GM18861 (cell line): ENCODE data around the gene SMARCC1.

Source experiments
- ATAC-seq: cut with Tn5 transposase; IDR thresholded peaks from one replicate; pipeline ENCODE4 v1.9.1; 2021; ENCODE audit not compliant: unreplicated experiment

The SMARCC1 gene

DNA sequence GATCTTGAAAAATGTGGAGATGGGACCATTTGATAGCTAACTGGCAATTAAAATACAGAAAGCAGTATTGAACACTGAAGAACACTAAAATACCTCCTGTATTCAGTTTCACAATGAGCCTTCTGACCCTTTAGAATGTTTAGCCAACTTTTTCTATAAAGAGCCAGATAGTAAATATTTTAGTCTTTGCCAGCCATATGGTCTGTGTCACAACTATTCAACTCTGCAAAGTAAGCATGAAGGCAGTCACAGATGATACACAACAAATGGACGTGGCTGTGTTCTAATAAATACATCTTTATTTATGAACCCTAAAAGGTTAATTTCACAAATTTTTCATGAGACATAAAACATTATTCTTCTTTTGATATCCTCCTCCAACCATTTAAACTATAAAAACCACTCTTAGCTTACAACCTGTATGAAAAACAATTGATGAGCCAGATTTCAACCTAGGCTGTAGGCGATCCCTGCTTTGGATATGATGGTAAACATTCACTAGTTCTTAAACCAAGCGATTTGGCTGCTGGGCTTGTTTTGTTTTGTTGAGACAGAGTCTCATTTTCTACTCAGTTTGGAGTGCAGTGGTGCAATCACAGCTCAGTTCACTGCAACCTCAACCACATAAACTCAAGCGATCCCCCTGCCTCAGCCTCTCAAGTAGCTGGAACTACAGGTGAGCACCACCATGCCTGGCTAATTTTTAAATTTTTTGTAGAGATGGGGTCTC is 189.5 kb downstream of the SMARCC1 start:
- ATAC-seq, result no peak

DNA sequence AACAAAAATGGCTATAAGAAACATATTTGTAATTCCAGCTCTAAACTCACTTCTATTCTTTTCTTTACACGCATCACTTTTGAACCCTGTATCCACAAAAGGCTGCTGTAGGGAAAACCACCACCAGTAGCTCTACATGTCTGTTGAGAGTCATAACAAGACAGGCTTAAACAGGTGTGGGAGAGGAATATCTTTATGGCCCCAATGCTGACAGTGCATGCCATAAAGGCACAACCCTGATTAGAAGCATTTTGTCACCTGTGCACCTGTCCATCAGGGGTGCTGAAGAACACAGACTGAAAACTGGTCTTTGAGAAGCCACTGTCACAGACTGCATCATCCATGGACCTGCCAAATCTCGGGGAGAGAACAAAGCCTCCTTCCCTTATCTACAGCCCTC is 191.5 kb downstream of the SMARCC1 start:
- no peak for ATAC-seq

DNA sequence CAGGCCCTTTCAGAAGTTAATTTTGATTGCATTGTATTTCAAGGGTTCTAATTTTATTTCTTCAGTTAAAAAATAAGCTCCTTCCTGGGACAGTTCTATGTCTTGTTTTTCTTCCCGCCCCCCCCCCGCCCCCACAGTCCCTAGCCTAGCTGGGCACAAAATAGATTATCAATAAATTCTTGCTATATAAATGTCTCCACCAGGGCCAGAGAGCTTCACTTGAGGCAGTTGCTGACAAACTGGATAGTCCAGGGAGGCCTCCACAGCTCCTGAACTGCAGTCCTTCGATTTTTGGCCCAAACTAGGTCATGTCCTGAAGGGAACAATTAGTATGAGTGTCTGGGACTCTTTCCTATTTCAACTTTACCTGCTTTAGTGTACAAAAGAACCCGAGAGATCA is 193.1 kb downstream of the SMARCC1 start:
- ATAC-seq, result no peak

DNA sequence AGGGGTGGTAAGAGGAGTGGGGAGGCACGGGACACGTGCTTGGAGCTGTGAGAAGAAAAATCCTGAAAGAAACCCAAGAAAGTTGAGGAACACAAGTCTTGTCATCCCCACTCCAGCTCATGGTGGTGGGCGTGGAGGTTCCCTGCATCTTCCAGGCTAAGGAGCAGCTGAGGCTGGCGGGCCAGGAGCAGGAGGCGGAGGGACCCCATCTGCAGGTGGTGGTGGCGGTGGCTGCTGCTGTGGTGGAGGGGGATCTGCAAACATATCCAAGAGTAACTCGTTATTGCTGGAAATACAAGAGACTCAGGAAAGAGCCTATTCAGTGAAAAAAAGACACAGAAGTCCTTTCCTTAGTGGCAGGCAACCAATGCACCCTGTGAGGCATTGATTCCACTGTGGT is 193.6 kb downstream of the SMARCC1 start:
- no peak for ATAC-seq

DNA sequence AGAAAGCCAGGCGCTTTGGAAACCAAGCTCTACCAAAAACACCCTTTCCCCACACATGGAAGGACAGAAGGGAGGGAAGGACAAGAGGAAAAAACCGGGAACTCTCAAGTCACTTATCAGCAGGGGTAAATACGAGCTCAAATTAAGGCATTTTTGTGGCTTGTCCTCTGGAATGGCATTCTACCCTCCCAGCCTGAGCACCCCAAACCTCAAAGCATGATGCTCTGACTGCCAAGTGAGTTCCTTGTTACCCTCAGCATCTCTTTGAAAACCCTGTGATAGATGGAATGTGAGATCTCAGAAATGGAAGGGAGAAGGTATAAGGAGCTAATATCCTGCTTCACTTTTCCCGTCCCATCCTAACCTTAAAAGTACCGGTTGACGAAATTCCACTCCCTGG is 194.9 kb downstream of the SMARCC1 start:
- ATAC-seq, result no peak

DNA sequence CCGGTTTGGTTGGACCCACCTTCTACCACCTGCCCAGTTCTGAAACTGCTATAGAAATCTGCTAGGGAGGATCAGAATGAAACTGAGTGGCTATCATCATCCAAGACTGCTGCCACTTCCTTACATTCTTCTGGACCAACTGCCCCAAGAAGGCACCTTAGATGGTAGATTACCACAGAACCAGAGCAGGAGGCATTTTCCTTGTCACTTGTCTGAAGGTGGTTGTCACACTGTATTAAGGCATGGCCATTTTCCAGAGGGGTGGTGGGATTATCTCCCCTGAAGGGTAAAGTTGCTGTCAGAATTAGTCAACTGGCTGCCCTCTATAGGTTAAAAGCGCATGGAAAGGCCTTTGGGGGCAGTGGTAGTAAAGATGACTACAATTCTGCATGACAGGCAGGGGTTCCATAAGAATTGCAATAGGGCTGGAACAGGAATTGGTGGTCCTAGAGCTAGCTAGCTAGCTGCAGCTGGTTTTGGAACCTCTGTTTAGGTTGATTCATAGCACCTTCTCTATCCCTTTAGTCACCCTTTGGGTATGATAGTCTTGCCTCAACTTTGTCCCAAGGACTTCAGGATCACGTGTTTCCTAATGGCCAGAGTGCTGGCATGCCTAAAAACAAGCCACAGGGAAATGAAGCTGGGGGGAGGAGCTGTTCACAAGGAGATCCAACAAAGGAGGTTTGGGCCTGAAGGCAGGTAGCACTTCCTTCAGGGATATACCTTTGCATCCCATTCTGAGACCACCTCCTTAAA is 198.2 kb downstream of the SMARCC1 start:
- ATAC-seq, result no peak

DNA sequence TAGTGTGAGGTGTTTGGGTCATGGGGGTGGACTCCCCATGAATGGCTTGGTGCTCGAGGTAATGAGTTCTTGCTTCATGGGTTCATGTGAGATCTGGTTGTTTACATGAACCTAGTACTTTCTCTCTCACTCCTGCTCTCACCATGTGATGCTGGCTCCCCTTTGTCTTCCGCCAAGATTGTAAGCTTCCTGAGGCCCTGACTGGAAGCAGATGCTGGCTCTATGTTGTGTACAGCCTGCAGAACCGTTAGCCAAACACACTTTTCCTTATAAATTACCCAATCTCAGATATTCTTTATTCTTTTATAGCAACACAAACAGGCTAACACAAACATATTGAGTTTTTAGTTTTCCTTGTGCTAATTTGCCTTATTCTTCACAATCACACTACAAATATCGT is 199.9 kb downstream of the SMARCC1 start:
- no peak for ATAC-seq

DNA sequence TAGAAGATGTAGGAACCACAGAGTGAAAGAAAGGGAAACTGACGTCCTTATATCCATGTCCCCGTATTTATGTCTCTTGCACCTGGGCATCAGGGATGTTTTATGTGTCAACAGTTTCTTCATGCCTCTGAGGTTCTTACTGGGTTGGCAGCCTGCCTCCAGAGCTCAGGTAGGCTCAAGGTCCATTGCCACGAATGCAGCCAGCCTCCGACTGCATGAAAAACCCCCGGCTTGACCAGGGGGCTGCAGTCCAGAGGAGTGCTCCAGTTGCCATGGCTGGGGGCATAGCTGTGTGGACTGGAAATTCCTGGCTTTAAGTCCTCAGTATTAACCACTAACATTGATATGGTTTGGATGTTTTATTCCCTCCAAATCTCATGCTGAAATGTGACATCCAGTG is 200.3 kb downstream of the SMARCC1 start:
- no peak for ATAC-seq

DNA sequence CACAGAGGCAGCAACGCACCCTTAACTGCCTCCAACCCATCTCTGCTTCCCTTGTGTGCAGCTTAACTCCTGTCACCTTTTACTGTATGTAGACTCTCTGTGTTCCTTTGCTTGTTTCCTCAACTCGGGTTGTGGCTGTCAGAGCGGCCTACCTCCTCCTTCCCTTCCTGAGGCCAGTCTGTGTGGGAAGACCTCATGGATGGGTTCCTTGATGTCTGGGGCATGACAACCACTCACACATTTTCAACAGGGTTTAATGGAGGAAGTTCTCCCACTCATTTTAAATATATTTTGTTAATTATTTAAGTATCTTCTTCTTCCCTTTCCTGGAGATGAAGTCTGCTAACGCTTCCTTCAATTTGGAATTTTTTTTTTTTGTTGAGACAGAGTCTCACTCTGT is 201.2 kb downstream of the SMARCC1 start:
- ATAC-seq, result no peak

DNA sequence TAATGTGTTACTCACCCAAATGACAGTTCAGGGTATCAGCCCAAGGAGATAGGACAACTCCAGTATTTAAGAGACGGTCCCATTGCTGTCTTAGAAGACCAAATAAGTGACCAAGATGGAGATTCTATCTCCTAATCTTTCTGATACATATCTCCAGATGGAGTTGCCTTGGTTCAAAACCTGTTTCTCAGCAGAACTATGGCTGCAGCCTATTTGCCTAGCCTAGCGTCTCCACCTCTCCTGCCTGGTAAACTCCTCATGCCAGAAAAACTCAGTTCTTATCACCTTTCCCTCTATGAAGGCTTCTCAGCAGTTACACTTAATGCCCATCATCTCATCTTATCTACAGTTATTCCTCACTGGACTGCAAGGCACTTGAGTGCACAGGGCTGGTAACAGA is 201.8 kb downstream of the SMARCC1 start:
- ATAC-seq, result no peak

DNA sequence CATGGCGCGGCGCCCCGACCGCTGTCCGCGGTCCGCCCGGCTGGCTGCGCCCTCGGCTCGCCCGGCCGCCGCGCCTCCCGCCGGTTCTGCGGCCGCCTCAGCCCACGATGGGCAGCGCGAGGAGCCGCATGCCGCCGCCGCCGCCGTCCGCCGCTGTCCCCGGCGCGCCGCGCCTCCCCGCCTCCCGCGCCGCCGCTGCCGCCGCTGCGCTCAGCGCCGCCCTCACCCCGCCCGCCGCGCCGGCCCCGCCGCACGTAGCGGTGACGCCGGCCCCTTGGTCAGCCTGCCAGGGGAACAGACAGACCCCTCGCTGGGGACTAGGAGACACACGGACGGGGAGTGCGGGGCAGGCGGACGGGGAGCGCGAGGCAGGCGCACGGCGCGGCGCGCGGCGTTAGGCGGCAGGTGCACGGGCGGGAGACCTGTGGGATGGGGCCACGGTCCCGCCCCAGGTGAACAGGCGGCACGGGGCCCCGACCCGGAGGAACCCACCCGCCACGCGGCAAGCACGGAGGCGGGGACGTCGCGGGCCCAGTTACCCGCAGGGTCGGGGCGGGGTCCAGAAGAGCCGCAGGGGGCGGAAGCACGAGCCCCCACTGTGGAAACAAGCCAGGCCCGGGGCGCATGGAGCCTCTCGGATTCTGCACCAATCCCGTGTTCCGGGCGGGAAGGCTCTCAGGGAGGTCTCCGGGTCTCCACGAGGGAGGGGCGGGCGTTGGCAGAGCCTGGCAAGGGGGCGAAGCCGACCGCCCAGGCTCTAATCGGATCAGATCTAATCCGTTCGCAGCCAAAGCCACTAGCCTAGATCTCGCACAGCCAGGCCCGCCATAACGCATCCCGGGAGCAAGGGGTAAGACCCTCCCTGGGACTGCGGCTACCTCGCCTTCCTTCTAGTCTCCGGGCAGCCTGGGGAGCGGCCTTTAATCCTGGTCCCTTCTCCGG is 202.7 kb downstream of the SMARCC1 start, which contains the start of gene CSPG5:
Gene CSPG5 (minus strand): TSS at position 175 of the 942 bp plus-strand sequence. CDS start 172 bp downstream, at position 3.
- ATAC-seq, result no peak

DNA sequence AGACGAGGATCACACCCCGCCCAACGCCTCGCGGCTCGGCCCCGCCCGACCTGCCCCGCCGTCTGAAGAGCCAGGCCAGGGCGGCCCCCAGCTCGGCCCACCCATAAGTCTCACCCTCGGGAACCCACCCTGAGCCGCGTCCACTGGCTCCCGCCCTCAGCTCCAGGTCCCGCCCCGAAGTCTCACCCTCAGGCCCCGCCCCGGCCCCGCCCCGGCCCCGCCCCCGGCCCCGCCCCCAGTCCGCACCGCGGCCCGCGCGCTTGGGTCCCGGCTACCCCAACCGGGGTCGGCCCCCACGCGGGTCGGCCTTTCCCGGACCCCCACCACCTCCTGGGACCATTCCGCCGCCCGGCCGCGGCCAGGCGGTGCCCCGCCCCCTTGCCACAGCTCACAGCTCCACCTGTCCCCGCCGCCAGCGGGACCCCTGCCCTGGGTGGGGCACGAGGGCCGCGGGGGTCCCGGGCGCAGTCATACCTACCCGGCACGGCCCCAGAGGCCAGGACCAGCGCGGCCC is 203.5 kb downstream of the SMARCC1 start:
- ATAC-seq, result no peak

DNA sequence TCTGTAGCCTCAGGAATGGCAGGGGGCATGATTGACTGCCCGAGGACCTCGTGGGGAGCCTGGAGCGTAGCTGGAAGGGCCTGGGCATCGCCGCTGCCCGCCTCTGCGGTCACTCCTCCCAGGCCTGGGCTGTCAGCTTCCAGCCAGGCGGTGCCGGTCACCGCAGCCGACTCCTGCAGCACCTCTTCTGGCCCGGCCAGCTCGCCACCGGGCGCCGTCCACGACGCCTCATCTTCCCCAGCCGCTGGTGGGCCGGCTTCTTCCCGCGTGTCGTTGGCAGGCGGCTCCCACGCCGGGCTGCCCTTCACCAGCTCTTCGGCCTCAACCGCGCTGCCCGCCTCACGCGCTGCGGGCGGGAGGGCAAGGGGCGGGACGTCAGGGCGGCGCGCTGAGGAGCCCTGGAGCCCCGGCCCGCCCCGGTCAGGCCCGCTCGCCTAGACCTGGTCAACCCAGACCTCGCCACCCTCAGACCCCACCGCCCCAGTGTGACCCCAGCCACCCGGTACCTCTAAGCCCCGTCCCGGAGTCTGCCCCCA is 204.0 kb downstream of the SMARCC1 start:
- ATAC-seq, result no peak

DNA sequence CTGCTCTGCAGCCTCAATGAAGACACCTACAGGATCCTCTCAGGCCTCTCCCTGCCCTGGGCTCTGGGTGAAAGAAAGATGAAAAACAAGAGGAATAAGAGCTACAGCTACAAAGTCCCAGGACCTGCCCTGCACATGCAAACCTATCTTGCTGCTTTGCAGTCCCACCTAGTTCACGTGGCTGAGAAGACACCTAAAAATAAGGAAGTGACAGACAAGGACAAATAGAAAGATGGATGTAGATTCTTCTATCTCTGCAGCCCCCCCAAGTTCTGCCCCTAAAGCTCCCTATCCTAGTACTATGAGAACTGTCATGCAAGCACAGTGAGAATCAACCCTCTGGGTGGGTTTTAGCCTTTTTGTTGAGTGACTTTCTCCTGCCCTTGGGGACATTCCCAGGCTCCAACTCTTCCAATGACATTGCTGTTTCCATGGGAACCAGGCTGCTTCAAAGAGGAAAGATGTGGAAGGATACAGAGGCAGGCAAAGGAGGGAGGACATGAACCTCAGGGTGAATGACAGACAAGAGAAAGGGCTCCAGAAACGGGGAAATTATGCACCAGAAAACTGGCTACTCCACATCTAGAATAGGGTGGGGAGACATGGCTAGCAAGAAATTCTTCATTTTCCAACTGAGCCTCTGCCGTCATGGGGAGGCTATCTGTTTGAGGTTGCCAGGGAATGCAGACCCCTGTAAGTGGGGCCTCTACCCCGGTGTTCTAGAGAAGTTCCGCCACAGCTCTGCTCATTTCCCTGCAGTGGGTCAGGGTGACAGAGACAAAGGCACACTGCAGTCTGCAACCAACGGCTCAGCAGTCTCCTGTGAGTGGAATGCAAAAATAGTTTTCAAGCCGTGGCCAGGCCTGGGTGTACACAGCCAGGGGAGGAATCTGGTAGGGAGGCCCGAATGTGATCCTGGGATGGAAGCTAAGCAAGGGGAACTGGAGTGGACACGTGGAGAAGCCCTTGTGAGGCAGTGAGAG is 208.2 kb downstream of the SMARCC1 start:
- no peak for ATAC-seq

DNA sequence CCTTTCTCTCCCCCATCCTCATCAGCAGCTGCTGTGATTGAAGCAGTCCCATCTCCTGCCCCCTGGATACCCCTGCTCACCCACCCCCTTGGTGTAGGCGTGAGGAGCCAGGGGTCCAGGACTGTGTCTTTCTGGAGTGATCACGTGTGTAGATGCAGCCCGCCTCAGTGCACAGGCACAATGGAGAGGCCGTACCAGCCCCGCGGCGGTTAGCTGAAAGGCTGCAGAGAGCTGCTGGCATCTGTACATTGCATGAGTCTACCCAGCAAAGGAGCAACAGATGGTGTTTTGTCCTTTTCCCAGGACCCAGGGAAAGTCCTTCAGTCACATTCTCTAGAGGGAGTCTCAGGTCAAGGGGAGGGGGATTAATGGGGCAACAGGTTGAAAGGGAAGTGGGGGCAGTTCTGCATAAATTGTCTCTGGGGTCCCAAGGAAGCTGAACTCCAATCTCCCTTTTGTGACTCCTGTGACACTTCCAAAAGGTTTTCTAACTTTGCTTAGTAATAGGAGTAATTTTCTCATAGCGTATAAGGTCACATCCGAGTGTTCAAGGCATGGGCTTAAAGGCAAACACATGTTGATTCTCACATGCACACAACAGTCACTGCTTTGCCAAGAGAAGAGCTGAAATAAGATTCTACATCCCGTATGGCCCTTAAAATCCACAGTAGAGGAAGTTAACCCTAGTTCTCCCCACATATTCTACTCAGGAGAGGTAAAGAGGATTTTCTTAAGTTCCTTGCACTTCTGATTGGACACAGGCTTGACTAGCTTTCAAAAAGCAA is 210.1 kb downstream of the SMARCC1 start:
- no peak for ATAC-seq

DNA sequence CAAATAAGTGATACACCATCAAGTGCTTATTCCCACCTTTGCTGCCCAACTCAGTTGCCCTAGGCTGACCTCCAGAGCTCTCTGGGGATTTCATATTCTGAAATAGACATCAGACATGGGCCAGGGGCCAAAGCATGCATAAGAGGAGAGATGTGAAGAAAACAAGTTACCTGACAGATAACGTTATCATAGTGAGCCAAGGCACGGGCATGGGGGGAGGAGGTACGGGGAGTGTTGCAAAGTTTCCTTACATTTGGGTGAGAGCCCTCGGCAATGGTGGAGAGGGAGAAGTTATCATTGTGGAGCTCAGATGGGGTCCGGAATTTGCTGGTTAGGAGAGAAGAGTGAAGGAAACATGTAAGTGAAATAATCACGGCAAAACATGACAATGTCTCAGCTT is 212.8 kb downstream of the SMARCC1 start:
- ATAC-seq, result no peak

DNA sequence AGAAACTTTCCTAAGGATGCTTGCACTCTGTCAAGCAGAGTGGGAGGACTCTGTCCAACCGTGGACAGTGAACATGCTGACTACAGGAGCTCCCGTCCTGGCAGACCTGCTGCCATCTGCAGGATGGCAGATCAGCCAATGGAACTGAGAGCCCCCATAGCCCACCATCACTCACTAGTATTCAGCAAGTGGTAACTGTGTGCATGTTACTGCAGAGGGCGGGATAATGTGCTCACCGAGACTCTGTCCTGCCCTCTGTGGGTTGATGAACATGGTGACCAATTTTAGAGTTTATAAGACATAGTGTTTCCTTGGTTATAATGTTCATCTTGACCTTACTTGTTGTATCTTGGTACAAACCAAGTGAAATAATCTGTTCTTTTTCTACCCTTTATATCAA is 214.5 kb downstream of the SMARCC1 start:
- ATAC-seq, result no peak

DNA sequence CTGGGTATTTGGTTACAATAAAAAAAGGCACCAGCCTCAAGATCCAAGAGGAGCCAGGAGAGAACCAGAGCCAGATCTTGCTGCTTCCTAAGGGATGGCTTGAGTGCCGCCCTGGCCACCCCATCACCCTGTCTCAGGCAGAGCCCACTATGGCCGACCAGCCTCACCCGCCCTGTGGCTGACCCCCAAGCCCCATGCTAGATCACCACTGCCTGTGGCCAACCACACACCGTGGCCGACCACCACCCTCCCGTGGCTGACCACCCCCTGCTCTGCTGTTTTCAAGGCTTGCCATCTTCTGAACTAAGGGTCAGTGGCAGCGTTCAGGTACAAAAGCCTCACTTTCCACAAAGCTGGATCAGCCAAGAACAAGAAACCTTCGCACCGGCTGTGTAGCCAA is 215.0 kb downstream of the SMARCC1 start:
- ATAC-seq, result no peak
